H1 (cell line): Measurements from ENCODE around the gene MYDGF. TPM values are rescaled to one million over a fixed set of nuclear protein-coding genes. Genes with fewer than 3 reads are reported as not detected.

Experiments
- CTCF ChIA-PET: fragments of 300-600 bp; sonication (Branson Sonifier 250); formaldehyde crosslinking; loops from one replicate; lab custom pipeline; 2021; ENCODE audit not compliant: partially characterized antibody; lab: Charles Lee
- POLR2A ChIA-PET: fragments of 300-600 bp; sonication (Branson Sonifier 250); formaldehyde crosslinking; loops from one replicate; lab custom pipeline; 2021; ENCODE audit warnings: inconsistent platforms; ENCODE audit not compliant: partially characterized antibody; lab: Charles Lee
- DNase-seq, 2 experiments: peaks; one replicate each; pipeline versions ENCODE4 v3.0.0 to v3.0.0-alpha.2; 2010 to 2022; ENCODE audit warnings: low spot score in 2 of 2, low read depth in 1 of 2, mixed read lengths in 1 of 2
- FAIRE-seq: peaks from 2 replicates; lab custom pipeline; 2011; peaks lifted over from hg19 to GRCh38; lab: Jason Lieb, UNC
- H2AFZ ChIP-seq: 2 replicates; pipeline ENCODE4 v1.8.1; 2012; ENCODE audit warnings: low read length, inconsistent platforms
- H2AK5ac ChIP-seq: 2 replicates; pipeline ENCODE4 v1.6.1; 2013; ENCODE audit warnings: low read depth, low read length
- H2BK120ac ChIP-seq: replicated peaks from 2 replicates; pipeline ENCODE3; 2013; ENCODE audit warnings: low read depth, low read length, inconsistent platforms
- H2BK12ac ChIP-seq: 2 replicates; pipeline ENCODE4 v1.6.1; 2013; ENCODE audit warnings: low read depth, low read length
- H2BK15ac ChIP-seq: 2 replicates; pipeline ENCODE4 v1.6.1; 2013; ENCODE audit warnings: low read length
- H2BK20ac ChIP-seq: 2 replicates; pipeline ENCODE4 v1.6.1; 2013; ENCODE audit warnings: low read length
- H2BK5ac ChIP-seq: 2 replicates; pipeline ENCODE4 v1.6.1; 2013; ENCODE audit warnings: low read depth, low read length
- H3K14ac ChIP-seq: 2 replicates; pipeline ENCODE4 v1.6.1; 2013; ENCODE audit warnings: inconsistent platforms; ENCODE audit not compliant: insufficient read length
- H3K18ac ChIP-seq: 2 replicates; pipeline ENCODE4 v1.6.1; 2013; ENCODE audit warnings: low read length; ENCODE audit errors: extremely low read depth
- H3K23ac ChIP-seq: 2 replicates; pipeline ENCODE4 v1.6.1; 2013; ENCODE audit warnings: inconsistent platforms; ENCODE audit not compliant: insufficient read length
- H3K23me2 ChIP-seq: 2 replicates; pipeline ENCODE4 v1.6.1; 2013; ENCODE audit warnings: low read depth, low read length
- H3K27ac ChIP-seq: 2 replicates; pipeline ENCODE4 v1.6.1; 2011; ENCODE audit warnings: low read depth, low read length, inconsistent platforms
- H3K27me3 ChIP-seq, 4 experiments: replicated peaks in 1 of 4; 1 replicate in 1 of 4; 2 replicates in 3 of 4; pipeline versions ENCODE4 v1.6.1 to v1.8.1; 2011 to 2013; ENCODE audit warnings: low read length in 3 of 4, mild to moderate bottlenecking in 3 of 4, inconsistent platforms in 2 of 4, mixed read lengths in 2 of 4, moderate library complexity in 1 of 4; ENCODE audit not compliant: control insufficient read depth in 3 of 4, insufficient read depth in 3 of 4; ENCODE audit errors: extremely low read depth in 1 of 4
- H3K36me3 ChIP-seq, 4 experiments: 2 replicates each; pipeline versions ENCODE4 v1.6.1 to v1.8.1; 2011 to 2013; ENCODE audit warnings: mild to moderate bottlenecking in 4 of 4, low read length in 3 of 4, moderate library complexity in 2 of 4, control low read depth in 1 of 4, inconsistent platforms in 1 of 4; ENCODE audit not compliant: insufficient read depth in 4 of 4, control insufficient read depth in 2 of 4
- H3K4ac ChIP-seq: replicated peaks from 2 replicates; pipeline ENCODE3; 2013; ENCODE audit warnings: low read length, low read depth, mixed read lengths, inconsistent platforms; ENCODE audit not compliant: insufficient read length
- H3K4me1 ChIP-seq, 4 experiments: replicated peaks in 1 of 4; 1 replicate in 1 of 4; 2 replicates in 3 of 4; pipeline versions ENCODE4 v1.6.1 to v1.8.1; 2011 to 2013; ENCODE audit warnings: low read length in 3 of 4, inconsistent platforms in 2 of 4, mixed read lengths in 1 of 4; ENCODE audit not compliant: insufficient read depth in 4 of 4, control insufficient read depth in 3 of 4
- H3K4me2 ChIP-seq, 2 experiments: 2 replicates each; pipeline versions ENCODE4 v1.6.1 to v1.8.1; 2011 to 2013; ENCODE audit warnings: low read depth in 2 of 2, low read length in 2 of 2, control low read depth in 1 of 2, inconsistent platforms in 1 of 2, mild to moderate bottlenecking in 1 of 2; ENCODE audit not compliant: insufficient read depth in 1 of 2
- H3K4me3 ChIP-seq, 4 experiments: fragments of 200-600, 300-600 bp in 1 of 4; sonication (generic), shearing (Covaris generic), sonication (Bioruptor Twin) in 1 of 4; 2 replicates each; pipeline versions ENCODE4 v1.5.1 to v1.8.1; 2011 to 2016; ENCODE audit warnings: low read length in 4 of 4, low read depth in 3 of 4, control low read depth in 2 of 4, inconsistent platforms in 2 of 4, mild to moderate bottlenecking in 2 of 4, mixed read lengths in 1 of 4, moderate library complexity in 1 of 4; ENCODE audit not compliant: insufficient read depth in 2 of 4; ENCODE audit errors: extremely low read depth in 1 of 4
- H3K56ac ChIP-seq: replicated peaks from 2 replicates; pipeline ENCODE3; 2013; ENCODE audit warnings: low read depth, mild to moderate bottlenecking, mixed read lengths, low read length, inconsistent platforms; ENCODE audit not compliant: insufficient read length
- H3K79me1 ChIP-seq: 2 replicates; pipeline ENCODE4 v1.6.1; 2013; ENCODE audit warnings: low read depth, low read length, control low read depth
- H3K79me2 ChIP-seq, 2 experiments: 2 replicates each; pipeline versions ENCODE4 v1.6.1 to v1.8.1; 2012 to 2013; ENCODE audit warnings: low read length in 2 of 2, mild to moderate bottlenecking in 2 of 2, inconsistent platforms in 1 of 2; ENCODE audit not compliant: insufficient read depth in 2 of 2, control insufficient read depth in 1 of 2
- H3K9ac ChIP-seq, 4 experiments: replicated peaks in 1 of 4; 1 replicate in 1 of 4; 2 replicates in 3 of 4; pipeline versions ENCODE4 v1.6.1 to v1.8.1; 2011 to 2013; ENCODE audit warnings: low read depth in 3 of 4, low read length in 3 of 4, control low read depth in 2 of 4, mild to moderate bottlenecking in 2 of 4, moderate library complexity in 2 of 4, inconsistent platforms in 1 of 4; ENCODE audit errors: extremely low read depth in 1 of 4
- H3K9me3 ChIP-seq, 2 experiments: 2 replicates each; pipeline versions ENCODE4 v1.6.1 to v1.8.1; 2012 to 2013; ENCODE audit warnings: mild to moderate bottlenecking in 2 of 2, moderate library complexity in 2 of 2, control low read depth in 1 of 2, inconsistent platforms in 1 of 2, low read depth in 1 of 2, low read length in 1 of 2, mixed read lengths in 1 of 2; ENCODE audit not compliant: insufficient read depth in 2 of 2
- H4K20me1 ChIP-seq, 2 experiments: replicated peaks in 1 of 2; 2 replicates each; pipeline versions ENCODE3 to v1.8.1; 2011 to 2013; ENCODE audit warnings: inconsistent platforms in 2 of 2, low read length in 2 of 2, mild to moderate bottlenecking in 1 of 2; ENCODE audit not compliant: insufficient read depth in 2 of 2, control insufficient read depth in 1 of 2
- H4K5ac ChIP-seq: 2 replicates; pipeline ENCODE4 v1.6.1; 2013; ENCODE audit warnings: low read length, low read depth, mixed read lengths, inconsistent platforms; ENCODE audit not compliant: insufficient read length
- H4K8ac ChIP-seq: 2 replicates; pipeline ENCODE4 v1.8.0; 2013; ENCODE audit warnings: mild to moderate bottlenecking, moderate library complexity, low read length, inconsistent platforms; ENCODE audit not compliant: insufficient read depth; ENCODE audit errors: extremely low read depth
- H4K91ac ChIP-seq: replicated peaks from 2 replicates; pipeline ENCODE3; 2013; ENCODE audit warnings: low read length, mixed read lengths, inconsistent platforms; ENCODE audit not compliant: insufficient read length
- BACH1 ChIP-seq: IDR thresholded peaks from 2 replicates; pipeline ENCODE4 v1.6.1; 2012; ENCODE audit warnings: low read length, improper control_type of control experiment
- CHD1 ChIP-seq: IDR thresholded peaks from 2 replicates; pipeline ENCODE4 v1.6.1; 2012; ENCODE audit warnings: low read depth, low read length, improper control_type of control experiment
- EGR1 ChIP-seq: IDR thresholded peaks from 2 replicates; pipeline ENCODE4 v1.6.1; 2011; ENCODE audit warnings: low read depth, low read length, borderline replicate concordance
- GTF2F1 ChIP-seq: IDR thresholded peaks from 2 replicates; pipeline ENCODE4 v1.6.1; 2012; ENCODE audit warnings: low read depth, low read length, improper control_type of control experiment, borderline replicate concordance
- POLR2A ChIP-seq, 2 experiments: IDR thresholded peaks; 1 replicate in 1 of 2; 2 replicates in 1 of 2; pipeline ENCODE4 v1.6.1; 2011; ENCODE audit warnings: low read depth in 2 of 2, low read length in 2 of 2, mild to moderate bottlenecking in 2 of 2; ENCODE audit errors: control extremely low read depth in 1 of 2
- RBBP5 ChIP-seq: IDR thresholded peaks from 2 replicates; pipeline ENCODE4 v1.7.1; 2012; ENCODE audit warnings: low read depth, mild to moderate bottlenecking, inconsistent platforms, low read length, moderate library complexity, borderline replicate concordance
- SIRT6 ChIP-seq: IDR thresholded peaks from one replicate; pipeline ENCODE4 v1.7.1; 2012; ENCODE audit warnings: low read length, inconsistent platforms
- WGBS, 2 experiments: shearing (Covaris generic) in 1 of 2; methylation state at CpG; one replicate each; pipeline versions ENCODE4 v1.1.6 to v1.1.7; 2013 to 2015; ENCODE audit warnings: low lambda C conversion rate in 2 of 2, mixed read lengths in 2 of 2, inconsistent platforms in 1 of 2, low coverage in 1 of 2, missing lambda C conversion rate in 1 of 2; ENCODE audit not compliant: insufficient replicate concordance in 2 of 2, insufficient coverage in 1 of 2, insufficient read length in 1 of 2; ENCODE audit errors: extremely low coverage in 1 of 2, missing lambda C conversion rate in 1 of 2; 5-methylcytosine and 5-hydroxymethylcytosine counted together
- polyA plus RNA-seq, 7 experiments: library from polyadenylated mRNA; depleted of rRNA in 3 of 7; stranded (reverse) in 5 of 7; unstranded in 2 of 7; fragments of >200 nt in 5 of 7; fragments of 200-250 nt in 2 of 7; gene quantifications; 1 replicate in 5 of 7; 2 replicates in 1 of 7; 4 replicates in 1 of 7; pipeline versions ENCODE4 v1.2.1 to v1.2.3, GENCODE V29; 2011 to 2013; ENCODE audit warnings: missing spikeins in 2 of 7, mixed read lengths in 2 of 7
- total RNA-seq: library from RNA; stranded (reverse); fragmentation: NEBNext Ultra II Directional; extraction: Animal tissue kit (Norgen Biotek cat#: 25700); gene quantifications from 2 replicates; pipeline ENCODE4 v1.2.1, GENCODE V29; 2021
- TF ChIP-seq, protein P1 (sequence below): IDR thresholded peaks from 2 replicates; pipeline ENCODE4 v1.6.1; 2011; ENCODE audit warnings: low read length, improper control_type of control experiment

The MYDGF gene
- total and polyA plus RNA-seq, 2 of the 8 experiments (the other 6 are each of a cell fraction or from before 2014, with no cell fraction given) = 40.6 to 51.1 TPM

DNA sequence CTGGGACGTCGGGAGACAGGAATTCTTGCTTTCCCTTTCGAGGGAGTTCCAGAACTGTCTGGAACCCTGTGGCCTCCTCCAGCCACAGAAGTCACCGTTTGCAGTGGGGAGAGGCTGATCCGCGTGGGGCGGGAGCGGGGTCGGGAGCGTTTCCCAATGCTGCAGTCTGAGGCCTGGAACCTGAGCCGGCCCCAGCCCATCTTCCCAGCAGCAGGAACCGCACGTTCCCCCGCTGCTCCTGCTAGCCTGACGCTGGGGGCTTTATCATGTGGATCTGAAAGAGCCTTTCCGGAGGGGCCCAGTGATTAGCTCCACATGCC is 40.1 kb upstream of the MYDGF start:
- H3K9ac ChIP-seq = no peak overlapping the region
- H2AFZ ChIP-seq = no peak overlapping the region
- H3K79me2 ChIP-seq = no peaks in the 10 kb centered on the region
- no peak overlapping the region for H2BK15ac ChIP-seq
- no peak overlapping the region for H3K18ac ChIP-seq
- no peak overlapping the region for H3K23ac ChIP-seq
- no peak overlapping the region for H2AK5ac ChIP-seq
- H3K14ac ChIP-seq = no peak overlapping the region
- H3K4me1 ChIP-seq = no peaks in the 10 kb centered on the region
- no peaks in the 10 kb centered on the region for H3K9me3 ChIP-seq
- no peaks in the 10 kb centered on the region for H3K79me1 ChIP-seq
- no peaks in the 10 kb centered on the region for H3K27me3 ChIP-seq
- no peak overlapping the region for H3K56ac ChIP-seq
- H2BK5ac ChIP-seq = no peak overlapping the region
- H3K23me2 ChIP-seq = no peaks in the 10 kb centered on the region
- H3K27ac ChIP-seq = no peak overlapping the region
- H3K4ac ChIP-seq = no peak overlapping the region
- H3K4me2 ChIP-seq = no peak overlapping the region
- H2BK12ac ChIP-seq = no peak overlapping the region
- no peak for TF ChIP-seq SIRT6
- no peak for TF ChIP-seq GTF2F1
- no peak for TF ChIP-seq POLR2A (IDR thresholded peaks at IDR 0.05; ENCODE audit: control extremely low read depth in 1 of 2, low read depth in 2 of 2, low read length in 2 of 2)
- no peak for TF ChIP-seq CHD1
- TF ChIP-seq BACH1 = no peak
- TF ChIP-seq EGR1 = no peak
- TF ChIP-seq RBBP5 = no peak
- TF ChIP-seq, protein P1, sequence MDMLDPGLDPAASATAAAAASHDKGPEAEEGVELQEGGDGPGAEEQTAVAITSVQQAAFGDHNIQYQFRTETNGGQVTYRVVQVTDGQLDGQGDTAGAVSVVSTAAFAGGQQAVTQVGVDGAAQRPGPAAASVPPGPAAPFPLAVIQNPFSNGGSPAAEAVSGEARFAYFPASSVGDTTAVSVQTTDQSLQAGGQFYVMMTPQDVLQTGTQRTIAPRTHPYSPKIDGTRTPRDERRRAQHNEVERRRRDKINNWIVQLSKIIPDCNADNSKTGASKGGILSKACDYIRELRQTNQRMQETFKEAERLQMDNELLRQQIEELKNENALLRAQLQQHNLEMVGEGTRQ = no peak
- WGBS, 2 experiments = 94% methylated on average over 16 of the region's 16 CpGs; no CpG with 5 or more reads in 1 of the 2 experiments
- H4K20me1 ChIP-seq = peaks cover 6 to 10% of the 10 kb centered on the region in 2 experiments
- H3K4me3 ChIP-seq = no peak overlapping the region
- H4K5ac ChIP-seq = no peak overlapping the region
- DNase-seq = no peak
- H4K91ac ChIP-seq = no peak overlapping the region
- H3K36me3 ChIP-seq = peaks cover 4 to 30% (median 27%) of the 10 kb centered on the region in 4 experiments; a peak in 7 of 8 replicates
- H4K8ac ChIP-seq = no peak overlapping the region
- ChIA-PET CTCF (no interaction called here), POLR2A (interaction anchor here (0.5 to 0.9 kb wide), 3 partner anchors 10 to 160 kb away, joined by 3 read pairs; no protein-coding TSS in a partner anchor)
- H2BK20ac ChIP-seq = no peak overlapping the region
- no peak overlapping the region for H2BK120ac ChIP-seq
- no peak for FAIRE-seq
